Trophoblast cell (in vitro differentiated cells and primary cell): Measurements from ENCODE around the gene ERCC6.

ENCODE experiments used
- DNase-seq, 2 donors: peaks; one replicate each; pipeline ENCODE4 v3.0.0-alpha.2; 2016
- H2AFZ ChIP-seq: 2 replicates; pipeline ENCODE4 v1.6.1; 2013; ENCODE audit warnings: low read length, moderate library complexity, mild to moderate bottlenecking; ENCODE audit not compliant: insufficient read depth, poor library complexity
- H2AK5ac ChIP-seq: 2 replicates; pipeline ENCODE4 v1.6.1; 2013; ENCODE audit warnings: mild to moderate bottlenecking, low read length
- H2BK120ac ChIP-seq: 2 replicates; pipeline ENCODE4 v1.6.1; 2013; ENCODE audit warnings: low read length, mild to moderate bottlenecking, moderate library complexity; ENCODE audit not compliant: insufficient read depth, poor library complexity
- H2BK12ac ChIP-seq: 2 replicates; pipeline ENCODE4 v1.6.1; 2013; ENCODE audit warnings: mild to moderate bottlenecking, low read length, moderate library complexity
- H2BK5ac ChIP-seq: 2 replicates; pipeline ENCODE4 v1.6.1; 2013; ENCODE audit warnings: low read length, low read depth, moderate library complexity, mild to moderate bottlenecking; ENCODE audit not compliant: poor library complexity
- H3K14ac ChIP-seq: 2 replicates; pipeline ENCODE4 v1.6.1; 2013; ENCODE audit warnings: mild to moderate bottlenecking, low read length
- H3K18ac ChIP-seq: 2 replicates; pipeline ENCODE4 v1.6.1; 2013; ENCODE audit warnings: mild to moderate bottlenecking, low read length
- H3K23ac ChIP-seq: 2 replicates; pipeline ENCODE4 v1.6.1; 2013; ENCODE audit warnings: low read length
- H3K27ac ChIP-seq: 2 replicates; pipeline ENCODE4 v1.5.1; 2013; ENCODE audit warnings: low read depth, mild to moderate bottlenecking, inconsistent platforms, low read length, moderate library complexity
- H3K27me3 ChIP-seq: 2 replicates; pipeline ENCODE4 v1.6.1; 2013; ENCODE audit warnings: inconsistent platforms, mild to moderate bottlenecking, low read length, moderate library complexity; ENCODE audit not compliant: insufficient read depth
- H3K36me3 ChIP-seq, 2 experiments: 1 replicate in 1 of 2; 2 replicates in 1 of 2; pipeline ENCODE4 v1.6.1; 2013; ENCODE audit warnings: low read length in 2 of 2, mild to moderate bottlenecking in 2 of 2, moderate library complexity in 1 of 2; ENCODE audit not compliant: insufficient read depth in 2 of 2, control insufficient read depth in 1 of 2
- H3K4ac ChIP-seq: 2 replicates; pipeline ENCODE4 v1.6.1; 2013; ENCODE audit warnings: low read depth, mild to moderate bottlenecking, low read length, moderate library complexity
- H3K4me1 ChIP-seq, 2 experiments: 1 replicate in 1 of 2; 2 replicates in 1 of 2; pipeline ENCODE4 v1.6.1; 2013; ENCODE audit warnings: low read length in 2 of 2, mild to moderate bottlenecking in 2 of 2, moderate library complexity in 1 of 2; ENCODE audit not compliant: insufficient read depth in 2 of 2, control insufficient read depth in 1 of 2
- H3K4me2 ChIP-seq: 2 replicates; pipeline ENCODE4 v1.6.1; 2013; ENCODE audit warnings: inconsistent platforms, mild to moderate bottlenecking, low read length, moderate library complexity
- H3K4me3 ChIP-seq: 2 replicates; pipeline ENCODE4 v1.5.1; 2013; ENCODE audit warnings: mild to moderate bottlenecking, low read depth, low read length, inconsistent platforms
- H3K79me1 ChIP-seq: one replicate; pipeline ENCODE4 v1.6.1; 2013; ENCODE audit warnings: low read length
- H3K79me2 ChIP-seq: 2 replicates; pipeline ENCODE4 v1.6.1; 2013; ENCODE audit warnings: low read length, mild to moderate bottlenecking; ENCODE audit not compliant: control insufficient read depth, insufficient read depth, poor library complexity
- H3K9ac ChIP-seq: 2 replicates; pipeline ENCODE4 v1.6.1; 2013; ENCODE audit warnings: mild to moderate bottlenecking, low read length
- H3K9me3 ChIP-seq: 2 replicates; pipeline ENCODE4 v1.6.1; 2013; ENCODE audit warnings: low read depth, mild to moderate bottlenecking, control low read depth, inconsistent platforms, low read length; ENCODE audit not compliant: insufficient read depth
- H4K12ac ChIP-seq: 2 replicates; pipeline ENCODE4 v1.6.1; 2013; ENCODE audit warnings: low read depth, mild to moderate bottlenecking, low read length, moderate library complexity
- H4K8ac ChIP-seq: 2 replicates; pipeline ENCODE4 v1.6.1; 2013; ENCODE audit warnings: low read depth, mild to moderate bottlenecking, low read length, moderate library complexity
- H4K91ac ChIP-seq: one replicate; pipeline ENCODE4 v1.6.1; 2013; ENCODE audit warnings: low read depth, mild to moderate bottlenecking, low read length, moderate library complexity
- WGBS: extraction: QIAGEN DNeasy Blood & Tissue Kit; methylation state at CpG from one replicate; pipeline ENCODE4 v1.1.7; 2013; ENCODE audit warnings: missing lambda C conversion rate; ENCODE audit not compliant: insufficient read length, insufficient coverage; ENCODE audit errors: extremely low coverage; 5-methylcytosine and 5-hydroxymethylcytosine counted together

ERCC6 gene

GRCh38 chr10:49532461-49532860, 6.5 kb downstream of the ERCC6 start:
- Histone ChIP-seq H2BK120ac (no peak overlapping the region), H4K12ac (no peak overlapping the region), H4K91ac (no peak overlapping the region), H4K8ac (no peak overlapping the region), H3K23ac (no peak overlapping the region), H3K4me2 (no peak overlapping the region), H3K9me3 (no peaks in the 10 kb centered on the region), H3K4ac (no peak overlapping the region), H3K27me3 (no peaks in the 10 kb centered on the region), H2AFZ (no peak overlapping the region), H3K79me2 (no peaks in the 10 kb centered on the region), H3K18ac (no peak overlapping the region), H3K4me1 (no peaks in the 10 kb centered on the region), H3K14ac (no peak overlapping the region), H2BK5ac (no peak overlapping the region), H3K4me3 (no peak overlapping the region), H3K79me1 (no peaks in the 10 kb centered on the region), H2AK5ac (no peak overlapping the region), H3K27ac (no peak overlapping the region), H3K36me3 (peaks cover 12 to 17% of the 10 kb centered on the region in 2 experiments), H3K9ac (no peak overlapping the region), H2BK12ac (no peak overlapping the region)
- WGBS = no CpG with 5 or more reads among the region's 15 CpGs
- DNase-seq = no peak

GRCh38 chr10:49528977-49529506, 9.9 kb downstream of the ERCC6 start:
- no peak for DNase-seq
- Histone ChIP-seq H4K91ac (no peak overlapping the region), H2BK12ac (no peak overlapping the region), H2BK120ac (no peak overlapping the region), H3K27ac (no peak overlapping the region), H2BK5ac (no peak overlapping the region), H3K27me3 (no peaks in the 10 kb centered on the region), H3K9ac (no peak overlapping the region), H3K36me3 (peaks cover 16 to 30% of the 10 kb centered on the region in 2 experiments), H3K4ac (no peak overlapping the region), H3K79me2 (no peaks in the 10 kb centered on the region), H4K12ac (no peak overlapping the region), H3K18ac (no peak overlapping the region), H2AFZ (no peak overlapping the region), H3K23ac (no peak overlapping the region), H3K4me1 (no peaks in the 10 kb centered on the region), H4K8ac (no peak overlapping the region), H3K79me1 (no peaks in the 10 kb centered on the region), H3K4me3 (no peak overlapping the region), H3K4me2 (no peak overlapping the region), H2AK5ac (no peak overlapping the region), H3K9me3 (no peaks in the 10 kb centered on the region), H3K14ac (no peak overlapping the region)
- WGBS = no CpG with 5 or more reads among the region's 2 CpGs

DNA sequence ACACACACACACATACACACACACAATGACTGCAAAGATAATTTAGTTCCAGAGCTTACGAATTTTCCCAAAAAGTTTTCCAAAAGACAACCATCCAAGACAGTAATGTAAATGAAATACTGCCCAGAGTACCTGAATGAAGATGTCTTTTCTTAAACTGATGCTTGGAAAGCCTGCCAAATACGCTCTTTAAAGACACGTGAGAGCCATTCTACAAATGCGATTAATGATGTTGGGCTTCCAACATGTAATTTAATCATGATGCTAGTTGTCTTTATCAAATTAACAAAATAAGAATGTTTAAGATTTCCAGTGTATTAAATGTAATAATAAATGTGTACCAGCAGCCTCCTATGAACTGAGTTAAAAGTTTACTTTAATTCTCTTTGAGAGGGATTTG, 11.1 kb downstream of the ERCC6 start:
- no peak overlapping the region for H3K27ac ChIP-seq
- no peak for DNase-seq
- H3K36me3 ChIP-seq = peaks cover 16 to 34% of the 10 kb centered on the region in 2 experiments
- no peak overlapping the region for H2BK120ac ChIP-seq
- no peaks in the 10 kb centered on the region for H3K27me3 ChIP-seq
- H2AFZ ChIP-seq = no peak overlapping the region
- no peak overlapping the region for H3K4me3 ChIP-seq
- no peak overlapping the region for H2AK5ac ChIP-seq
- no peak overlapping the region for H4K91ac ChIP-seq
- H3K4me2 ChIP-seq = no peak overlapping the region
- H3K79me2 ChIP-seq = no peaks in the 10 kb centered on the region
- no peak overlapping the region for H3K14ac ChIP-seq
- no peak overlapping the region for H2BK5ac ChIP-seq
- no peak overlapping the region for H3K9ac ChIP-seq
- no peaks in the 10 kb centered on the region for H3K9me3 ChIP-seq
- H3K18ac ChIP-seq = no peak overlapping the region
- no peak overlapping the region for H3K4ac ChIP-seq
- no CpG with 5 or more reads among the region's 4 CpGs for WGBS
- no peak overlapping the region for H2BK12ac ChIP-seq
- no peak overlapping the region for H4K12ac ChIP-seq
- no peak overlapping the region for H4K8ac ChIP-seq
- no peaks in the 10 kb centered on the region for H3K4me1 ChIP-seq
- no peaks in the 10 kb centered on the region for H3K79me1 ChIP-seq
- H3K23ac ChIP-seq = no peak overlapping the region

GRCh38 chr10:49527061-49527460, 11.9 kb downstream of the ERCC6 start:
- Histone ChIP-seq H3K27me3 (no peaks in the 10 kb centered on the region), H3K9ac (no peak overlapping the region), H2BK12ac (no peak overlapping the region), H3K79me1 (no peaks in the 10 kb centered on the region), H4K91ac (no peak overlapping the region), H3K4me2 (no peak overlapping the region), H2BK5ac (no peak overlapping the region), H3K4me3 (no peak overlapping the region), H3K4me1 (no peaks in the 10 kb centered on the region), H3K79me2 (no peaks in the 10 kb centered on the region), H3K27ac (no peak overlapping the region), H3K18ac (no peak overlapping the region), H4K12ac (no peak overlapping the region), H3K4ac (no peak overlapping the region), H3K23ac (no peak overlapping the region), H4K8ac (no peak overlapping the region), H3K9me3 (no peaks in the 10 kb centered on the region), H3K36me3 (peaks cover 12 to 28% of the 10 kb centered on the region in 2 experiments), H2AFZ (no peak overlapping the region), H2BK120ac (no peak overlapping the region), H3K14ac (no peak overlapping the region), H2AK5ac (no peak overlapping the region)
- WGBS = no CpG with 5 or more reads among the region's 2 CpGs
- DNase-seq = no peak
